Panc1 (cell line): Measurements from ENCODE around the gene MPI. TPM values are rescaled to one million over a fixed set of nuclear protein-coding genes. Genes with fewer than 3 reads are reported as not detected.

Experiments
- ATAC-seq: fragments of 200-7000 bp; cut with Tn5 transposase; 2 replicates; pipeline ENCODE4 v1.9.1; 2020; ENCODE audit warnings: mild to moderate bottlenecking, moderate library complexity
- BruUV-seq: library from RNA; stranded (reverse); fragments of 400-500 nt; replicated peaks from 2 replicates; lab custom pipeline; 2021; lab: Mats Ljungman, UMichigan
- CTCF ChIA-PET: fragments of 300-600 bp; sonication (Branson Sonifier 250); formaldehyde crosslinking; loops from one replicate; lab custom pipeline; 2022; ENCODE audit warnings: antibody characterized with exemption; lab: Charles Lee
- POLR2A ChIA-PET: fragments of 300-600 bp; sonication (Branson Sonifier 250); formaldehyde crosslinking; loops from one replicate; lab custom pipeline; 2022; ENCODE audit warnings: antibody characterized with exemption; lab: Charles Lee
- DNase-seq: peaks from one replicate; pipeline ENCODE4 v3.0.0-alpha.2; 2010; ENCODE audit warnings: low read depth, low spot score
- H3K27ac ChIP-seq: 2 replicates; pipeline ENCODE4 v1.5.1; 2011; ENCODE audit warnings: mild to moderate bottlenecking, low read length, inconsistent platforms
- H3K27me3 ChIP-seq: fragments of 200-500 bp; sonication (Bioruptor generic); 2 replicates; pipeline ENCODE4 v1.6.0; 2014; ENCODE audit warnings: low read length, inconsistent platforms; ENCODE audit not compliant: control insufficient read depth, insufficient read depth
- H3K36me3 ChIP-seq: fragments of 200-500 bp; sonication (Bioruptor generic); 2 replicates; pipeline ENCODE4 v1.5.1; 2014; ENCODE audit warnings: inconsistent platforms, mild to moderate bottlenecking, low read length, moderate library complexity; ENCODE audit not compliant: control insufficient read depth, insufficient read depth
- H3K4me1 ChIP-seq: 2 replicates; pipeline ENCODE4 v1.5.1; 2011; ENCODE audit warnings: inconsistent platforms, mild to moderate bottlenecking, low read length, moderate library complexity; ENCODE audit not compliant: control insufficient read depth, insufficient read depth
- H3K4me3 ChIP-seq, 2 experiments: 2 replicates each; pipeline ENCODE4 v1.5.1; 2011 to 2012; ENCODE audit warnings: low read depth in 2 of 2, low read length in 2 of 2, mild to moderate bottlenecking in 2 of 2, inconsistent platforms in 1 of 2, moderate library complexity in 1 of 2
- H3K9me3 ChIP-seq: fragments of 200-500 bp; sonication (Bioruptor generic); 2 replicates; pipeline ENCODE4 v1.5.1; 2014; ENCODE audit warnings: low read depth, mild to moderate bottlenecking, inconsistent platforms, low read length, moderate library complexity; ENCODE audit not compliant: control insufficient read depth, insufficient read depth
- POLR2AphosphoS5 ChIP-seq: IDR thresholded peaks from 2 replicates; pipeline ENCODE4 v1.6.1; 2012; ENCODE audit warnings: mild to moderate bottlenecking, low read depth, low read length, moderate library complexity
- REST ChIP-seq, 2 experiments: IDR thresholded peaks; 2 replicates each; pipeline ENCODE4 v1.6.1; 2011 to 2012; ENCODE audit warnings: low read depth in 2 of 2, control low read depth in 1 of 2, low read length in 1 of 2, mild to moderate bottlenecking in 1 of 2, moderate library complexity in 1 of 2; ENCODE audit not compliant: insufficient read depth in 1 of 2
- SIN3A ChIP-seq: IDR thresholded peaks from 2 replicates; pipeline ENCODE4 v1.6.1; 2012; ENCODE audit warnings: low read depth, mild to moderate bottlenecking, low read length, moderate library complexity, borderline replicate concordance; ENCODE audit not compliant: insufficient read depth
- TCF7L2 ChIP-seq: IDR thresholded peaks from 2 replicates; pipeline ENCODE4 v1.6.1; 2011; ENCODE audit warnings: mild to moderate bottlenecking, low read depth, low read length, inconsistent platforms
- in situ Hi-C: cut with HindIII; loops from 2 replicates; pipeline ENCODE4 v1.10.0; 2016; ENCODE audit warnings: low sequenced_read_pairs, low pct_unique_long_range_greater_than_20kb
- intact Hi-C: fragments of 100-400 bp; cut with micrococcal nuclease; formaldehyde crosslinking; loops from one replicate; pipeline ENCODE4 v1.10.0; 2022; ENCODE audit not compliant: unreplicated experiment
- total RNA-seq: library from RNA; stranded (reverse); gene quantifications from one replicate; pipeline ENCODE4 v1.2.1, GENCODE V29; 2021; ENCODE audit not compliant: unreplicated experiment
- TF ChIP-seq, protein P1 (sequence below): fragments of 450-650 bp; IDR thresholded peaks from 2 replicates; pipeline ENCODE4 v1.5.1; 2017; ENCODE audit warnings: mild to moderate bottlenecking

The MPI gene
- total RNA-seq, 1 experiment from 2014 or later: 45.8 TPM

DNA sequence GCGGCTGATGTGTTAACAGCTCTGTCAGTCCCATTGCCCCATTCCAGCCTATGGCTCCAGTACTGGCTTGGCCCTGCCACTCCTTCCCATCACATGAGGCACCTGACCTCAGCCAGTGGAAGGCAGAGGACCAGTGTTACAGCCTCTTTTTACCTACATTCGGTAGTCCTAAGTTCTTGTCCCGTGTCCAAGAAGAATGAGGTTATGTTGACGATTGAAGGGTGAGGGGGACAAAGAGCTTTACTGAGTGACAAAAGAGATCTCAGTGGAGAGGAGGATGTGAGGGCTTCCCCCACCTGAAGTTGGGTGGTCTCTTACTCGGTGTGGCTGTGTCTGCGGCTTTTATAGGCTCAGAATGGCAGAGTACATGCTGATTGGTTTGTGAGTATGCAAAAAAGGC, 7.3 kb upstream of the MPI start:
- no peaks in the 10 kb centered on the region for H3K9me3 ChIP-seq
- H3K4me1 ChIP-seq: no peaks in the 10 kb centered on the region
- no peaks in the 10 kb centered on the region for H3K27me3 ChIP-seq
- DNase-seq (no peak), ATAC-seq (no peak)
- H3K36me3 ChIP-seq: no peaks in the 10 kb centered on the region
- ChIA-PET POLR2A (no interaction called here), CTCF (no interaction called here)
- BruUV-seq: no TSS peak
- TF ChIP-seq, protein P1, sequence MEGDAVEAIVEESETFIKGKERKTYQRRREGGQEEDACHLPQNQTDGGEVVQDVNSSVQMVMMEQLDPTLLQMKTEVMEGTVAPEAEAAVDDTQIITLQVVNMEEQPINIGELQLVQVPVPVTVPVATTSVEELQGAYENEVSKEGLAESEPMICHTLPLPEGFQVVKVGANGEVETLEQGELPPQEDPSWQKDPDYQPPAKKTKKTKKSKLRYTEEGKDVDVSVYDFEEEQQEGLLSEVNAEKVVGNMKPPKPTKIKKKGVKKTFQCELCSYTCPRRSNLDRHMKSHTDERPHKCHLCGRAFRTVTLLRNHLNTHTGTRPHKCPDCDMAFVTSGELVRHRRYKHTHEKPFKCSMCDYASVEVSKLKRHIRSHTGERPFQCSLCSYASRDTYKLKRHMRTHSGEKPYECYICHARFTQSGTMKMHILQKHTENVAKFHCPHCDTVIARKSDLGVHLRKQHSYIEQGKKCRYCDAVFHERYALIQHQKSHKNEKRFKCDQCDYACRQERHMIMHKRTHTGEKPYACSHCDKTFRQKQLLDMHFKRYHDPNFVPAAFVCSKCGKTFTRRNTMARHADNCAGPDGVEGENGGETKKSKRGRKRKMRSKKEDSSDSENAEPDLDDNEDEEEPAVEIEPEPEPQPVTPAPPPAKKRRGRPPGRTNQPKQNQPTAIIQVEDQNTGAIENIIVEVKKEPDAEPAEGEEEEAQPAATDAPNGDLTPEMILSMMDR: no peak
- TF ChIP-seq REST (IDR thresholded peaks at IDR 0.05; ENCODE audit: insufficient read depth in 1 of 2, low read depth in 2 of 2, low read length in 1 of 2) (no peak), SIN3A (no peak), TCF7L2 (no peak), POLR2AphosphoS5 (no peak)
- H3K27ac ChIP-seq: no peak overlapping the region
- intact Hi-C loops: no loop called here
- in situ Hi-C loops: no loop called here
- H3K4me3 ChIP-seq: no peak overlapping the region

GRCh38 chr15:74884428-74885223, 5.2 kb upstream of the MPI start:
- CTCF ChIA-PET: no interaction called here
- POLR2A ChIA-PET: no interaction called here
- peaks cover 5% of the 10 kb centered on the region for H3K4me1 ChIP-seq

More at GRCh38 chr15:74884428-74885223, 5.2 kb upstream of the MPI start:
- BruUV-seq: no TSS peak
- TF ChIP-seq TCF7L2 (no peak), REST (IDR thresholded peaks at IDR 0.05; ENCODE audit: insufficient read depth in 1 of 2, low read depth in 2 of 2, low read length in 1 of 2) (no peak), POLR2AphosphoS5 (no peak), SIN3A (no peak)
- TF ChIP-seq, protein P1: no peak
- Histone ChIP-seq H3K27me3 (no peaks in the 10 kb centered on the region), H3K36me3 (no peaks in the 10 kb centered on the region), H3K27ac (no peak overlapping the region), H3K9me3 (no peaks in the 10 kb centered on the region), H3K4me3 (no peak overlapping the region)
- intact Hi-C loops (no loop called here), in situ Hi-C loops (no loop called here)
- ATAC-seq (no peak), DNase-seq (no peak)
